Suprapubic skin (tissue), 4 donors: Measurements from ENCODE around the gene GPX3.

ENCODE experiments used
- EP300 ChIP-seq: sonication (generic); formaldehyde crosslinking; IDR thresholded peaks from one replicate; pipeline ENCODE4 v1.6.1; 2017; ENCODE audit warnings: antibody characterized with exemption
- POLR2A ChIP-seq, 2 donors: fragments of 450-650 bp; IDR thresholded peaks; one replicate each; pipeline ENCODE4 v1.6.1; 2017; ENCODE audit warnings: antibody characterized with exemption in 2 of 2, mild to moderate bottlenecking in 2 of 2, moderate library complexity in 2 of 2
- POLR2AphosphoS5 ChIP-seq, 3 donors: sonication (generic); formaldehyde crosslinking; IDR thresholded peaks; one replicate each; pipeline ENCODE4 v1.6.1; 2017; ENCODE audit warnings: antibody characterized with exemption in 3 of 3
- TF ChIP-seq, protein P1 (sequence below), 2 donors: fragments of 200-600 bp in 1 of 2; fragments of 450-650 bp in 1 of 2; sonication (generic) in 1 of 2; IDR thresholded peaks; one replicate each; pipeline ENCODE4 v1.5.1; 2016 to 2019; ENCODE audit warnings: antibody characterized with exemption in 2 of 2, mild to moderate bottlenecking in 1 of 2, moderate library complexity in 1 of 2

DNA sequence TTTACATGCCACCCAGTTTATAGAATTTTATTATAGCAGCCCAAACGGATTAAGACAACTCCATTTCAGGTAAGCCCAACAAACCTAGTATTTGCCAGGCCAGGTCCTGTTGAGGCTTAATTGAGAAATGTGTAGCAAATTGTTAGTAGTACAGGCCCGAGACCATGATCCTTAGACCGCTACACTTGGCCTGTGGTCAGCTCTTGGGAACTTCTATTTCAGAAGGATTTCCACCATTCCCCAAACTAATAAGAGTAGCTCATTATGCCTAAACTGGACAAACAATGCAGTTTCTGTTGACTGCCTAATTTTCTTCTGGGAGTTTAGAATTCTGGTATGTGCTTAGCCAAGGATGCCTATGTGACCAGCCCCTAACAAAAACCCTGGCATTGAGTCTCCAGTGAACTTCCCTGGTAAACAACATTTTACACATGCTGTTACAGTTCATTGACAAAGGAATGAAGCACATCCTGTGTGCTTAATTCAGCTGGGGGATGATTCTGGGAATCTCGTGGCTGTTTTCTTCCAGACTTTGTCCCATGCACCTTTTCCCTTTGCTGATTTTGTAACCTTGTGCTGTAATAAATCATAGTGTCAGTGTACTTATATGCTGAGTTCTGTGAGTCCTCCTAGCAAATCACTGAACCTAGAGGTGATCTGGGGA is 5.6 kb upstream of the GPX3 start:
- TF ChIP-seq, protein P1, sequence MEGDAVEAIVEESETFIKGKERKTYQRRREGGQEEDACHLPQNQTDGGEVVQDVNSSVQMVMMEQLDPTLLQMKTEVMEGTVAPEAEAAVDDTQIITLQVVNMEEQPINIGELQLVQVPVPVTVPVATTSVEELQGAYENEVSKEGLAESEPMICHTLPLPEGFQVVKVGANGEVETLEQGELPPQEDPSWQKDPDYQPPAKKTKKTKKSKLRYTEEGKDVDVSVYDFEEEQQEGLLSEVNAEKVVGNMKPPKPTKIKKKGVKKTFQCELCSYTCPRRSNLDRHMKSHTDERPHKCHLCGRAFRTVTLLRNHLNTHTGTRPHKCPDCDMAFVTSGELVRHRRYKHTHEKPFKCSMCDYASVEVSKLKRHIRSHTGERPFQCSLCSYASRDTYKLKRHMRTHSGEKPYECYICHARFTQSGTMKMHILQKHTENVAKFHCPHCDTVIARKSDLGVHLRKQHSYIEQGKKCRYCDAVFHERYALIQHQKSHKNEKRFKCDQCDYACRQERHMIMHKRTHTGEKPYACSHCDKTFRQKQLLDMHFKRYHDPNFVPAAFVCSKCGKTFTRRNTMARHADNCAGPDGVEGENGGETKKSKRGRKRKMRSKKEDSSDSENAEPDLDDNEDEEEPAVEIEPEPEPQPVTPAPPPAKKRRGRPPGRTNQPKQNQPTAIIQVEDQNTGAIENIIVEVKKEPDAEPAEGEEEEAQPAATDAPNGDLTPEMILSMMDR (IDR thresholded peaks at IDR 0.05): no peak
- TF ChIP-seq EP300 (no peak), POLR2A (IDR thresholded peaks at IDR 0.05) (no peak), POLR2AphosphoS5 (IDR thresholded peaks at IDR 0.05) (no peak)
